ENCODE results near the gene ZNF266. TPM values are rescaled to one million over a fixed set of nuclear protein-coding genes. Genes with fewer than 3 reads are reported as not detected.
A peak's percentile ranks its signal among the peaks of the same experiment; 100 is the strongest.

Gene ZNF266
- total RNA-seq, result 22.8 TPM

DNA sequence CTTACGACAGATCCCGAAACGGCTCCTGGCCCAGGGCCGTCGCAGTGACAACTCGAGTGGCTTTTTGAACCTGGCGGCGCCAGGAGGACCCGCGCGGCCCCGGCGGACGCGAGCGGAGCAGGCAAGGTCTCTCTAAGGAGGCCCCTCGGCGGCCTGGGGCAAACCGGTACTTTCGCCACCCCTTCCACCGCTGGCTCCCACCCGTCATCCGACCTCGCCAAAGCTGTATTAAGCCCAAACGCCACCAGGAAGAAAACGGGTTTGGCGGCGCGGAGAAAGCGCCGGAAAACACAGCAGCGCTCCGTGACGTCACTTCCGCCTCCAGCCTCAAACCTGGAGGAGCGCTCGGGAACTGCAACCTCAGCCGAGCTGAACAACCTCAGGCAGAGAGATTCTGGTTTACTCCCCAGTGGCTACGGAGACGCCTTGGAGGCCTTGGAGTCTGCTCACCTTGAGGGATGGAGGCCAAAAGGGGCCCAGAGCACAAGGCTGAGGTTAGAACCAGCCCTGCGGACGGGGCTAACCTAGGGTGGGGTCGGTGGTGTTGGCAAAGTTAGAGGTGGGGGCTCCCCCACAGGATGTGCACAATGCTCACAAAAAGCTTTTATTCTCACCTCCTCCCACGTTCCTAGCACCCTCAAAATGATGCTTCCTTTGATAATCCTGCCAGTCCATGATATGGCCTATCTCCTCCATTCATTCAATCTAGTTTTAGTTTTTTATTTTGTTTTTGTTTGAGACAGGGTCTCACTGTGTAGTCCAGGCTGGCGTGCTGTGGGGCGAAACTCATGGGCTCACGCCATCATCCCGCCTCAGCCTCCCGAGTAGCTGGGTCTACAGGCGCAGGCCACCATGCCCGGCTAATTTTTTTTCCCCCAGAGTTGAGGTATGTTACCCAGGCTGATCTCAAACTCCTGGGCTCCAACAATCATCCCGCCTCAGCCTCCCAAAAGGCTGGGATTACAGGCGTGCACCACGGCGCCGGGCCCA is at the start of gene ZNF266:
Gene ZNF266, minus strand, starts transcription at position 295 of the 990 bp plus-strand sequence. CDS start 15,484 bp downstream, outside the sequence.
- Histone ChIP-seq H3K4me3 (peak within 1 kb of the TSS; percentile 71 to 88), H3K27ac (peak within 1 kb of the TSS; percentile 90), H3K36me3 (peaks cover 0 to 28% of the 10 kb centered on the region in 2 donors), H3K27me3 (no peaks in the 10 kb centered on the region), H3K9me3 (no peaks in the 10 kb centered on the region), H3K4me1 (peaks cover 23% of the 10 kb centered on the region)
- no peak for DNase-seq (ENCODE audit: extremely low spot score in 2 of 2)
- intact Hi-C loops (cut with DNase I), result no loop called here
- TF ChIP-seq, protein P1, sequence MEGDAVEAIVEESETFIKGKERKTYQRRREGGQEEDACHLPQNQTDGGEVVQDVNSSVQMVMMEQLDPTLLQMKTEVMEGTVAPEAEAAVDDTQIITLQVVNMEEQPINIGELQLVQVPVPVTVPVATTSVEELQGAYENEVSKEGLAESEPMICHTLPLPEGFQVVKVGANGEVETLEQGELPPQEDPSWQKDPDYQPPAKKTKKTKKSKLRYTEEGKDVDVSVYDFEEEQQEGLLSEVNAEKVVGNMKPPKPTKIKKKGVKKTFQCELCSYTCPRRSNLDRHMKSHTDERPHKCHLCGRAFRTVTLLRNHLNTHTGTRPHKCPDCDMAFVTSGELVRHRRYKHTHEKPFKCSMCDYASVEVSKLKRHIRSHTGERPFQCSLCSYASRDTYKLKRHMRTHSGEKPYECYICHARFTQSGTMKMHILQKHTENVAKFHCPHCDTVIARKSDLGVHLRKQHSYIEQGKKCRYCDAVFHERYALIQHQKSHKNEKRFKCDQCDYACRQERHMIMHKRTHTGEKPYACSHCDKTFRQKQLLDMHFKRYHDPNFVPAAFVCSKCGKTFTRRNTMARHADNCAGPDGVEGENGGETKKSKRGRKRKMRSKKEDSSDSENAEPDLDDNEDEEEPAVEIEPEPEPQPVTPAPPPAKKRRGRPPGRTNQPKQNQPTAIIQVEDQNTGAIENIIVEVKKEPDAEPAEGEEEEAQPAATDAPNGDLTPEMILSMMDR (IDR thresholded peaks at IDR 0.05), result peak; percentile 32 to 73 (median 67)
- TF ChIP-seq POLR2AphosphoS5 (IDR thresholded peaks at IDR 0.05; ENCODE audit: insufficient read depth in 1 of 2, low read depth in 1 of 2), result peak; percentile 75 to 84
- no peak for TF ChIP-seq POLR2A (IDR thresholded peaks at IDR 0.05)

DNA sequence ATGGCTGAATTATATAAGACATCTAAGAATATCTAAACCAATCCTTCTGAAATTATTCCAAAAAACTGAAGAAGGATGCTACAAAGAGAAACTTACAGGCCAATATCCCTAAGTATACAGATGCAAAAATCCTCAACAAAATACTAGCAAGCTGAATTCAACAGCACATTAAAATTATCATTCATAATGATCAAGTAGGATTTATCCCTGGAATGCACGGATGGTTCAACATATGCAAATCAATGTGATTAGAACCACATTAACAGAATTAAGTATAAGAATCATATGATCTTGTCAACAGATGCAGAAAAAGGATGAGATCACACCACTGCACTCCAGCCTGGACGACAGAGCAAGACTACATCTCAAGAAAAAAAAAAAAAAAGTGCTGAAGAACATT is 49.8 kb upstream of the ZNF266 start:
- TF ChIP-seq POLR2AphosphoS5 (IDR thresholded peaks at IDR 0.05; ENCODE audit: insufficient read depth in 1 of 2, low read depth in 1 of 2), result no peak
- Histone ChIP-seq H3K36me3 (no peaks in the 10 kb centered on the region), H3K4me3 (no peak overlapping the region), H3K9me3 (no peaks in the 10 kb centered on the region), H3K4me1 (no peaks in the 10 kb centered on the region), H3K27me3 (no peaks in the 10 kb centered on the region), H3K27ac (no peak overlapping the region)
- intact Hi-C loops (cut with DNase I), result no loop called here
- DNase-seq (ENCODE audit: extremely low spot score in 2 of 2), result no peak

DNA sequence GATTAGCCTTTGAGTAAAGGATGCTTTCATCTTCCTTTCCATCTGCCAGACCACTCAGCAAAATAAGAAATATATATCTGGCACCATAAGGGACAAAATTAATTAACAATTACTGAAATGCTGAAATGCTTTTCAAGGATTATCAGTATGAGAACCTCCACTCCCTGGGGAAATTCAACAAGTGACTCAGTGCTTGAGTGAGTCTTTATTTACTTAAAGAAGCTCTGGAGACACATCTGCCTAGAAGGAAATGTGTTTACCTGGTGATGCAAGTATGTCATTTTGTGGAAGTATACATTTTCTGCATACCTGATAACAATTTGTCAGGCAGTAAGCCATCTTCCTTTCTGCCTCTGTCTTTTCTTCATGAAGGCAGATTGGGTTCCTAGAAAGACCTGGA is 39.6 kb upstream of the ZNF266 start:
- Histone ChIP-seq H3K4me3 (no peak overlapping the region), H3K4me1 (no peaks in the 10 kb centered on the region), H3K36me3 (no peaks in the 10 kb centered on the region), H3K27me3 (no peaks in the 10 kb centered on the region), H3K27ac (no peak overlapping the region), H3K9me3 (peaks cover 11% of the 10 kb centered on the region)
- intact Hi-C loops (cut with DNase I), result no loop called here
- TF ChIP-seq, protein P1 (IDR thresholded peaks at IDR 0.05), result no peak
- TF ChIP-seq POLR2AphosphoS5 (IDR thresholded peaks at IDR 0.05; ENCODE audit: insufficient read depth in 1 of 2, low read depth in 1 of 2) (no peak), POLR2A (IDR thresholded peaks at IDR 0.05) (no peak)
- no peak for DNase-seq (ENCODE audit: extremely low spot score in 2 of 2)

DNA sequence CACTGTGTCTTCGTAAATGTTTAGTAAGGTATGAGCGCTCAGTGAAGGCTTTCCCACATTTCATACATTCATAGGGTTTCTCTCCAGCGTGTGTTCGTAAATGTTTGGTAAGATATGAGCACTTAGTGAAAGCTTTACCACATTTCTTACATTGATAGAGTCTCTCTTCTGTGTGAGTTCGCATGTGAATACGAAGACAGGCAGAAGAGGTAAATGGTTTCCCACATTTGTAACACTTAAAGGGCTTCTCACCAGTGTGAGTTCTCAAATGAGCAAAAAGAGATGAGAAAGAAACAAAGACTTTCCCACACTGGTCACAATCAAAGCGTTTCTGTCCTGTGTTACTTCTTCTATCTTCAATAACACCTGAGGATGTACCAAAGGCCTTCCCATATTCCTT is 31.8 kb upstream of the ZNF266 start:
- Histone ChIP-seq H3K4me3 (no peak overlapping the region), H3K9me3 (no peaks in the 10 kb centered on the region), H3K4me1 (no peaks in the 10 kb centered on the region), H3K36me3 (no peaks in the 10 kb centered on the region), H3K27me3 (no peaks in the 10 kb centered on the region), H3K27ac (no peak overlapping the region)
- DNase-seq (ENCODE audit: extremely low spot score in 2 of 2), result no peak
- TF ChIP-seq, protein P1 (IDR thresholded peaks at IDR 0.05), result no peak
- no peak for TF ChIP-seq POLR2AphosphoS5 (IDR thresholded peaks at IDR 0.05; ENCODE audit: insufficient read depth in 1 of 2, low read depth in 1 of 2)
- TF ChIP-seq POLR2A (IDR thresholded peaks at IDR 0.05), result no peak
- intact Hi-C loops (cut with DNase I), result no loop called here

DNA sequence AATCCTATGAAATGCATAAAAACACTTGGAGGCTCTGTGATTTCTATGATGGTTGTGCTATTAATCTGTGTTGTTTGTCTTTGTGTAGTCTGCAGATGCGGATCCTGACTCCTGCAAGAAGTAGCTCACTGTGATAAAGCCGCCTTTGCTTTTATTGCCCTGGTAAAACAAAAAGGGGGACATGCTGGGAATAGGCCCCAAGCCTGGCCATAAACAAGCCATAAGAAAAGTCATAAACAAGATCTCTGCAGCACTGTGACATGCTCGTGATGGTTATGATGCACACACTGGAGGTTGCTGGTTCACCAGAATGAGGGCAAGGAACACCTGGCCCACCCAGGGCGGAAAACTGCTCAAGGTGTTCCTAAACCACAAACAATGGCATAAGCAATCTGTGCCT is 26.6 kb upstream of the ZNF266 start:
- no peak for DNase-seq (ENCODE audit: extremely low spot score in 2 of 2)
- no peaks in the 10 kb centered on the region for H3K27me3 ChIP-seq
- no peaks in the 10 kb centered on the region for H3K36me3 ChIP-seq
- intact Hi-C loops (cut with DNase I), result no loop called here
- no peaks in the 10 kb centered on the region for H3K4me1 ChIP-seq
- TF ChIP-seq POLR2A (IDR thresholded peaks at IDR 0.05) (no peak), POLR2AphosphoS5 (IDR thresholded peaks at IDR 0.05; ENCODE audit: insufficient read depth in 1 of 2, low read depth in 1 of 2) (no peak)
- TF ChIP-seq, protein P1 (IDR thresholded peaks at IDR 0.05), result no peak
- no peak overlapping the region for H3K27ac ChIP-seq
- H3K9me3 ChIP-seq, result peaks cover 3% of the 10 kb centered on the region
- H3K4me3 ChIP-seq, result no peak overlapping the region
